GM21360 (cell line): Measurements from ENCODE around the gene EXOC3.

ENCODE experiments used
- ATAC-seq: cut with Tn5 transposase; IDR thresholded peaks from one replicate; pipeline ENCODE4 v1.9.1; 2021; ENCODE audit warnings: mild to moderate bottlenecking, moderate library complexity; ENCODE audit not compliant: unreplicated experiment

Gene EXOC3

GRCh38 chr5:454936-455335 is 12.0 kb downstream of the EXOC3 start:
- no peak for ATAC-seq

GRCh38 chr5:455806-456205 is 12.8 kb downstream of the EXOC3 start:
- ATAC-seq: no peak

- ATAC-seq: no peak
Measured at GRCh38 chr5:456351-457194, 13.6 kb downstream of the EXOC3 start.

DNA sequence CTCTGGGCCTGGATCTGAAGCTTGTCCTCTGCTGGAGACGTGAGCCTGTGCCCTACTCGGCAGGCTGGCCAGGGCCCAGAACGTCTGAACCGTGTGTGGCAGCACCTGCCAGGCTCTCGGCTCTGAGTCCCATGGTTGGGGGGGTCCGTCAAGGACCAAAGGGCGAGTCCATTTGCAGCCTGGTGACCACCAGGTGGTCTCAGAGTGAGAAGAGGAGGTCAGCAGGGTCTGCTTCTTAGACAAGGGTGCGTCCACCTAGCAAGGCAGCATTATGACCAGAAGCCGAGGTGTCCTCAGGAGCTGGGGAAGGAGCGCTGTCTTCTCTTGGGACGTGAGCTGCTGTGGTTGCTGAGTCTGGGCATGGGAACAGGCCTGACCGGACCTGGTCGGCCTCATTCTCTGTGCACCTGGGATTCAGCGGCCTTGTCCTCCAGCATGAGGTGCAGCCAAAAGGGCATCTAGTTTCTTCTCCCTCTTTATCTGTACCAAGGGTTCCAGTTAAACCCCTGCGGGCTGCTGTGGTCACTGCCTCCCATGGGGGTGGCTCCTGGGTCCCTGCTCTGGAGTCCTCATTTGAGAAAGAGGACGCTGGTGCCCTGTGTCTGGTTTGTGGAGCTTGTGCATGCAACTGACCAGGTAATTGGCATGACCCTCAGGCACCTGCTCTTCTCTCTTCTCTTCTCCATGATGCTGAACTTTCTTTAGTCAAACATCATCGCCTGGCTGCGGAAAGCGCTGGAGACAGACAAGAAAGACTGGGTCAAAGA is 14.4 kb downstream of the EXOC3 start:
- ATAC-seq: no peak

- ATAC-seq: no peak
Measured at GRCh38 chr5:458547-459353, 15.8 kb downstream of the EXOC3 start.

- ATAC-seq: no peak
Measured at GRCh38 chr5:459562-460272, 16.7 kb downstream of the EXOC3 start.

GRCh38 chr5:460273-460625 is 17.3 kb downstream of the EXOC3 start:
- ATAC-seq: no peak

- no peak for ATAC-seq
Measured at GRCh38 chr5:462051-462481, 19.1 kb downstream of the EXOC3 start.

DNA sequence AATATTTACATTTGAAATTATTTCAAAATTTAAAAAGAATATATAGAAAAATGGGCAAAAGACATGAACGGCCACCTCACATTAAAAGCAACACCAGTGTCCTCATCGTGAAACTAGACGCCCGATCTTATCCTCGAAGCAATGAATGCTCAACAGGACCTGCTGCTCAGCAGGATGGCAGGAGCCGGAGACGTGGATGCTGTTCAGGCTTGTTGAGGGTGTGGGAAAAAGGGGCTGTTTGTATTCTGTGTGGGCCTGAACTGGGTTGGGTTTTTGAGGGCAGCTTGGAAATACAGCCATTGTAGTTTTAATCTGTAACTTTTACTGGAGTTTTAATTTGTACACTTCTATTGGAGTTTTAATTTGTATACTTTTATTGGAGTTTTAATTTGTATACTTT is 20.3 kb downstream of the EXOC3 start:
- ATAC-seq: no peak

DNA sequence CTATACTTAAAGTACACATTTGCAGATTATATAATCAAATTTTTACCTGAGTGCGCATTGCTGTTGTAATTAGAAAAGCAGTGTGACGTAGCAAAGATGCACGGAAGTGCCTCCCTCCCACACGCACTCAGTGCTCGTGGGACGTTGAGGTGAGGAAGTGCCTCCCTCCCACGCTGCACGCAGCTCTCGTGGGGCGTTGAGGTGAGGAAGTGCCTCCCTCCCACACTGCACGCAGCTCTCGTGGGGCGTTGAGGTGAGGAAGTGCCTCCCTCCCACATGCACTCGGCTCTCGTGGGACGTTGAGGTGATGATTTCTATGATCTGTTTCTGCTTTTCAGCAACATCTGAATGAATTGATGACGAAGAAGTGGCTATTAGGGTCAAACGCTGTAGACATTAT is 21.0 kb downstream of the EXOC3 start:
- ATAC-seq: no peak

GRCh38 chr5:464446-464842 is 21.5 kb downstream of the EXOC3 start:
- no peak for ATAC-seq

DNA sequence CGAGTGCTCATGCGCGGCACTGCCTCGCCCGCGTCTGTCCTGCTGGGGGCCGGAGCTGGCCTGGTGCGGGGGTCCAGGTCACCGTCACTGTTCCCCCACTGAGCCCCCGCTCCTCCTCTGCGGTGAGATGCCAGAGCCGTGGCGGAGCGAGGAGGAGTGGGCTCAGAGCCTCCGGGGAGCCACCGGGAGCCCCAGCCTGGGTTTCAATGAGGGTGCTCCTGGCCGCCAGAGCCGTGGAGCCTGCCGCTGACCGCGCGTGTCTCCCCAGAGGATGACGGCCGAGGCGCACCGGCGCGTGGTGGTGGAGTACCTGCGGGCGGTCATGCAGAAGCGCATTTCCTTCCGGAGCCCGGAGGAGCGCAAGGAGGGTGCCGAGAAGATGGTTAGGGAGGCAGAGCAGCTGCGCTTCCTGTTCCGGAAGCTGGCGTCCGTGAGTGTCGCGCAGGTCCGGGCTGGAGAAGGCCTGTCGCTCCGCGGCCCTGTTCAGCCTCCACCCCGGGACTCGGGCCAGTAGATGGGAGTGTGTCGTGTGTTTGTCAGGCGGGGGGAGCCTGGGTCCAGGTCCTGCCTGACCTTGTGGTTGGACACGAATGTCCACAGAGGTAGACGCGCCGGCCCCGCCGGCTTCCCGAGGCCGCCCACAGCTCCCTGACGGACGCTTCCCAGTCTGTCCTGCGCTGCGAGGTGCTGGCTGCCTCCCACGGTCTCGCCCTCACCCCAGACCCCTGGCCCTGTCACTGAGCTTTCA is 22.0 kb downstream of the EXOC3 start:
- no peak for ATAC-seq

DNA sequence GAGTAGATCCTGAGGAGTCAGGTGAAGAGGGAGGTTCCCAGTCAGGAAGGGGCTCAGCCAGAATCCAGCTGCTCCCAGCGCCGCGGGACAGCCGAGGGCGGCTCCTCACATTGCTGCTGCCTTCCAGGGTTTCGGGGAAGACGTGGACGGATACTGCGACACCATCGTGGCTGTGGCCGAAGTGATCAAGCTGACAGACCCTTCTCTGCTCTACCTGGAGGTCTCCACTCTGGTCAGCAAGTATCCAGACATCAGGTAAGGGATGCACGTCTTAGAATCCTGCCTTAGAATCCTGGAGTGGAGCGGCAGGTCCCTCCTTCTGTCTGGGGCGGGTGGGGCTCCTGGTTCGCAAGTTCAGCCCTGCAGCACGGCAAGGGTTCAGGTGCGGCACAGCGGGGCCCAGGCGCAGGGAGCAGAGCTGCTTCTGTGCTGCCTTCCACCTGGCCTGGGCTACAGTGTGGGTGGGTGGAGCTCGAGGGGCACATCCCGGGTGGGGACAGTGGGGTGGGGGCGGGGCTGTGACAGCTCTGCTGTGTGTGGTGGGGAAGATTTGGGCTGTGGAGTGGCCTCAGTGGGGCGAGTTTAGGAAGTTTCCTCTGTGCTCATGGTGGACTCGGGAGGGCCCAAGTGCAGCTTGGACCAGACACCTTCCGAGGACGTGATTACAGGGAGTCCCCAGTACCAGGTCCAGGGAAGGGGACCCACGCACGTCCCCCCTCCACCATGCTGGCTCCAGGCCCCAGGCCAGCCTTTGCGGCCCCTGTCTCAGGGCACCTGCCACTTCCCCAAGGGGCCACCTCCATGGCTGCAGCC is 22.8 kb downstream of the EXOC3 start:
- no peak for ATAC-seq

DNA sequence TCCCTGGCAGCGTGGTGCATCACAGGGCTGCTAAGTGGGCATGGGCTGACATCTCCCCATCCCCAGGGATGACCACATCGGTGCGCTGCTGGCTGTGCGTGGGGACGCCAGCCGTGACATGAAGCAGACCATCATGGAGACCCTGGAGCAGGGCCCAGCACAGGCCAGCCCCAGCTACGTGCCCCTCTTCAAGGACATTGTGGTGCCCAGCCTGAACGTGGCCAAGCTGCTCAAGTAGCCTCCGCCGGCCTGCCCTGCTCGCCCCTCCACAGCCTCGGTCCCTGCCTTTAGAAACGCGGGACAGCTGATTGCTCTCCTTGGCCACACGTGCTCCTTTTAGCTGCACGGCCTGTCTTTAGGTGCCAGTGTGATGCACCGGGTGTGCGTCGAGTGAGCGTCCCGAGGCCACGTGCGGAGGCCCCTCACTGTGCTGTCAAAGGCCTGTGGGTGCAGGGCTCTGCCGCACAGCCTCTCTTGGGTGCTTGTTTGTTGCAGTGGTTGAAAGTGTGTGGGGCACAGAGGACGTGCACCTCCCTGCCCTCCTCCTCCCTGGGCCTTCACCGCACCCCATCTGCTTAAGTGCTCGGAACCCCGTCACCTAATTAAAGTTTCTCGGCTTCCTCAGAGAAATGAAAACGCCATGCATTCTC is 23.8 kb downstream of the EXOC3 start:
- no peak for ATAC-seq

- ATAC-seq: no peak
Measured at GRCh38 chr5:468401-468800, 25.4 kb downstream of the EXOC3 start.

- ATAC-seq: no peak
Measured at GRCh38 chr5:469752-470483, 26.9 kb downstream of the EXOC3 start.

GRCh38 chr5:470961-471749 is 28.2 kb downstream of the EXOC3 start:
- no peak for ATAC-seq

DNA sequence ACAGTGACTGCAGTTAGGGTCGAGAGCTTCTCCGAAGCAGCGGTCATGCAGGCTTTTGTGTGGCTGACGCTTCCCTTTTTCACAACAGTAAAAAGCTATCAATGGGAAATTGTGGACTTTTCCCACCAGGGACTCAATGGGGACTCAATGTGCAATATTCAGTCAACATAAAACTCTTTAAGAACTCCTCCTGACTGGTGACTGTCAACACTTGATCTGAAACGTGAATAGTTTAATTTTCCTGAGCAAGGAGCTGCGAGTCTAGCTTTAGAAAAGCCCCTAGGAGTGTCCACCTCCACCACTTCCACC is 28.7 kb downstream of the EXOC3 start:
- no peak for ATAC-seq
